Psoas muscle (tissue), 8 donors: ENCODE results near the gene GASK1B. TPM values are rescaled to one million over a fixed set of nuclear protein-coding genes. Genes with fewer than 3 reads are reported as not detected.
A peak's percentile ranks its signal among the peaks of the same experiment; 100 is the strongest.

Experiments
- ATAC-seq, 4 donors: fragments of 200-7000 bp; cut with Tn5 transposase; one replicate each; pipeline ENCODE4 v1.9.1; 2020; ENCODE audit warnings: moderate library complexity in 3 of 4, mild to moderate bottlenecking in 2 of 4
- DNase-seq, 2 donors: peaks; one replicate each; pipeline ENCODE4 v3.0.0-alpha.2; 2020
- H3K27ac ChIP-seq: fragments of 200-600 bp; one replicate; pipeline ENCODE4 v1.8.0; 2022
- H3K27me3 ChIP-seq, 3 donors: fragments of 200-600 bp in 1 of 3; one replicate each; pipeline versions ENCODE4 v1.6.1 to v1.8.0; 2013 to 2022; ENCODE audit warnings: low read length in 2 of 3, mild to moderate bottlenecking in 2 of 3, moderate library complexity in 1 of 3; ENCODE audit not compliant: insufficient read depth in 3 of 3
- H3K36me3 ChIP-seq, 2 donors: fragments of 200-600 bp in 1 of 2; one replicate each; pipeline versions ENCODE4 v1.6.1 to v1.8.0; 2013 to 2022; ENCODE audit warnings: low read depth in 1 of 2, mild to moderate bottlenecking in 1 of 2, moderate library complexity in 1 of 2; ENCODE audit not compliant: insufficient read depth in 1 of 2
- H3K4me1 ChIP-seq: fragments of 200-600 bp; one replicate; pipeline ENCODE4 v1.8.0; 2022
- H3K4me3 ChIP-seq: fragments of 200-600 bp; one replicate; pipeline ENCODE4 v1.8.0; 2022; ENCODE audit warnings: mild to moderate bottlenecking
- H3K9me3 ChIP-seq: fragments of 200-600 bp; one replicate; pipeline ENCODE4 v1.8.0; 2022
- CTCF ChIP-seq: fragments of 200-600 bp; IDR thresholded peaks from one replicate; pipeline ENCODE4 v1.8.0; 2022; ENCODE audit warnings: antibody characterized with exemption
- WGBS, 3 donors: extraction: QIAGEN DNeasy Blood & Tissue Kit; methylation state at CpG; one replicate each; pipeline versions ENCODE4 v1.1.6 to v1.1.7; 2013; 5-methylcytosine and 5-hydroxymethylcytosine counted together
- intact Hi-C, 2 donors: fragments of 100-400 bp; cut with DNase I; formaldehyde crosslinking; loops; one replicate each; pipeline versions ENCODE4 v1.11.0 to v1.14.2; 2022
- polyA plus RNA-seq, 3 donors: library from polyadenylated mRNA; stranded (reverse); fragments of 200-250 nt; gene quantifications; one replicate each; pipeline ENCODE4 v1.2.3, GENCODE V29; 2013
- total RNA-seq, 4 donors: library from RNA; stranded (reverse); fragmentation: NEBNext Ultra II Directional in 2 of 4; extraction: Animal tissue kit (Norgen Biotek cat#: 25700) in 2 of 4; gene quantifications; one replicate each; pipeline versions ENCODE4 v1.2.1 to v1.2.4, GENCODE V29; 2021 to 2023
- donor health status: healthy with polysubstance abuse.
- donor health status: DM: no; HTN: no; CAD: no; lungs with moderate emphysema.
- donor health status: Bipolar disorder and iron deficiency.
- donor health status: healthy.
- donor health status: DM: yes; HTN: yes; CAD: no.
- donor health status: DM: no; HTN: no; CAD: no.
- donor health status: DM: no; HTN: no; CAD: no.
- donor health status: DM: yes; HTN: yes; CAD: no.

GASK1B gene
- total and polyA plus RNA-seq, 7 donors, result 2.6 to 16.7 (median 5.4) TPM

GRCh38 chr4:158166701-158167100 is 6.1 kb downstream of the GASK1B start:
- peaks cover 0 to 4% (median 0%) of the 10 kb centered on the region in 3 donors for H3K27me3 ChIP-seq
- ATAC-seq (no peak), DNase-seq (no peak)
- no peaks in the 10 kb centered on the region for H3K36me3 ChIP-seq
- peak overlapping the region; percentile 21 for H3K27ac ChIP-seq
- no peak for TF ChIP-seq CTCF
- 45 to 52% (median 49%) methylated on average over 2 of the region's 2 CpGs for WGBS, 3 donors
- peaks cover 19% of the 10 kb centered on the region for H3K4me1 ChIP-seq
- H3K4me3 ChIP-seq, result peak overlapping the region; percentile 7
- intact Hi-C loops, result loop anchor here in 1 of 2 donors (5.0 kb wide), 1 partner anchor 159 kb away; no protein-coding TSS in a partner anchor
- H3K9me3 ChIP-seq, result no peaks in the 10 kb centered on the region

- DNase-seq (no peak), ATAC-seq (no peak)
- H3K4me1 ChIP-seq, result peaks cover 10% of the 10 kb centered on the region
- peak overlapping the region; percentile 5 for H3K4me3 ChIP-seq
- WGBS, 3 donors, result 27 to 44% (median 31%) methylated on average over 3 of the region's 3 CpGs
- H3K27me3 ChIP-seq, result no peaks in the 10 kb centered on the region
- H3K36me3 ChIP-seq, result no peaks in the 10 kb centered on the region
- intact Hi-C loops, result loop anchor here in 1 of 2 donors (5.0 kb wide), 1 partner anchor 157 kb away; no protein-coding TSS in a partner anchor
- no peak overlapping the region for H3K27ac ChIP-seq
- no peaks in the 10 kb centered on the region for H3K9me3 ChIP-seq
- no peak for TF ChIP-seq CTCF
Observed at GRCh38 chr4:158164768-158165213, 8.0 kb downstream of the GASK1B start.

- Histone ChIP-seq H3K4me1 (peaks cover 10% of the 10 kb centered on the region), H3K27ac (no peak overlapping the region), H3K27me3 (no peaks in the 10 kb centered on the region), H3K36me3 (no peaks in the 10 kb centered on the region), H3K9me3 (no peaks in the 10 kb centered on the region), H3K4me3 (peak overlapping the region; percentile 5)
- DNase-seq (no peak), ATAC-seq (no peak)
- TF ChIP-seq CTCF, result no peak
- WGBS, 3 donors, result 52 to 59% (median 55%) methylated on average over 10 of the region's 10 CpGs
- intact Hi-C loops, result no loop called here
Observed at GRCh38 chr4:158163941-158164767, 8.7 kb downstream of the GASK1B start.

GRCh38 chr4:158162631-158163030 is 10.2 kb downstream of the GASK1B start:
- ATAC-seq (no peak), DNase-seq (no peak)
- Histone ChIP-seq H3K27me3 (no peaks in the 10 kb centered on the region), H3K4me1 (peaks cover 10% of the 10 kb centered on the region), H3K36me3 (no peaks in the 10 kb centered on the region), H3K4me3 (no peak overlapping the region), H3K27ac (no peak overlapping the region), H3K9me3 (no peaks in the 10 kb centered on the region)
- intact Hi-C loops, result no loop called here
- no peak for TF ChIP-seq CTCF
- 85 to 89% (median 86%) methylated on average over 5 of the region's 5 CpGs for WGBS, 3 donors
